HT-29 (cell line): Measurements from ENCODE around the gene SRRM3. TPM values are rescaled to one million over a fixed set of nuclear protein-coding genes. Genes with fewer than 3 reads are reported as not detected.
"Not testable (repeated sequence)": the region's sequence is repeated elsewhere in the genome, so short reads cannot be mapped to it uniquely, and the experiment has no call there.

Source experiments
- DNase-seq: peaks from one replicate; pipeline ENCODE4 v3.0.0-alpha.2; 2015; ENCODE audit warnings: low spot score
- total RNA-seq: library from RNA; depleted of rRNA; stranded (reverse); fragments of >200 nt; shearing (Covaris generic); gene quantifications from 2 replicates; pipeline ENCODE4 v1.2.3, GENCODE V29; 2014

SRRM3 gene
- total RNA-seq, 1 experiment from 2014 or later: 0.05 TPM

GRCh38 chr7:76286842-76287403 lies 85.2 kb downstream of the SRRM3 start:
- no peak for DNase-seq

GRCh38 chr7:76290847-76291350 lies 89.2 kb downstream of the SRRM3 start:
- DNase-seq: not testable (repeated sequence)

GRCh38 chr7:76291351-76292212 lies 89.9 kb downstream of the SRRM3 start:
- DNase-seq: peak; percentile 100

GRCh38 chr7:76292213-76292573 lies 90.5 kb downstream of the SRRM3 start:
- DNase-seq: no peak

- DNase-seq: not testable (repeated sequence)
Measured at GRCh38 chr7:76292911-76293310, 91.2 kb downstream of the SRRM3 start.

GRCh38 chr7:76293407-76293901 lies 91.8 kb downstream of the SRRM3 start:
- peak; percentile 73 for DNase-seq

- DNase-seq: peak; percentile 91
Measured at GRCh38 chr7:76294344-76295024, 92.8 kb downstream of the SRRM3 start.

- DNase-seq: peak; percentile 85
Measured at GRCh38 chr7:76296743-76297740, 95.3 kb downstream of the SRRM3 start.

GRCh38 chr7:76300166-76300731 lies 98.6 kb downstream of the SRRM3 start:
- DNase-seq: peak; percentile 85

GRCh38 chr7:76301000-76301399 lies 99.3 kb downstream of the SRRM3 start:
- no peak for DNase-seq

GRCh38 chr7:76302347-76303201 lies 100.9 kb downstream of the SRRM3 start, which contains the start of gene HSPB1:
HSPB1 (plus strand) TSS chr7:76302673; CDS start chr7:76302713, 40 bp downstream.
- DNase-seq: peak; percentile 97

- DNase-seq: peak; percentile 88
Measured at GRCh38 chr7:76303202-76304147, 101.8 kb downstream of the SRRM3 start.

GRCh38 chr7:76304888-76305375 lies 103.2 kb downstream of the SRRM3 start:
- no peak for DNase-seq

GRCh38 chr7:76308874-76309273 lies 107.2 kb downstream of the SRRM3 start:
- not testable (repeated sequence) for DNase-seq

- DNase-seq: not testable (repeated sequence)
Measured at GRCh38 chr7:76309341-76310101, 107.8 kb downstream of the SRRM3 start.

- peak; percentile 56 for DNase-seq
Measured at GRCh38 chr7:76310102-76310957, 108.6 kb downstream of the SRRM3 start.
